Ishikawa (cell line): ENCODE measurements around the gene UBE4B.

Source experiments
- CEBPB ChIP-seq: IDR thresholded peaks from 2 replicates; pipeline ENCODE4 v1.6.1; 2012
- CREB1 ChIP-seq: IDR thresholded peaks from 2 replicates; pipeline ENCODE4 v1.6.1; 2012; ENCODE audit warnings: low read depth
- EGR1 ChIP-seq: IDR thresholded peaks from 2 replicates; pipeline ENCODE4 v1.6.1; 2012
- EP300 ChIP-seq: IDR thresholded peaks from 2 replicates; pipeline ENCODE4 v1.6.1; 2012; ENCODE audit warnings: borderline replicate concordance
- FOXM1 ChIP-seq: IDR thresholded peaks from 2 replicates; pipeline ENCODE4 v1.6.1; 2012; ENCODE audit warnings: low read depth, borderline replicate concordance
- MAX ChIP-seq: IDR thresholded peaks from 2 replicates; pipeline ENCODE4 v1.6.1; 2012
- NFIC ChIP-seq: IDR thresholded peaks from 2 replicates; pipeline ENCODE4 v1.6.1; 2012
- RAD21 ChIP-seq: IDR thresholded peaks from 2 replicates; pipeline ENCODE4 v1.6.1; 2012; ENCODE audit warnings: low read depth
- REST ChIP-seq: IDR thresholded peaks from 2 replicates; pipeline ENCODE4 v1.6.1; 2012; ENCODE audit warnings: low read depth, mild to moderate bottlenecking
- TAF1 ChIP-seq: IDR thresholded peaks from 2 replicates; pipeline ENCODE4 v1.6.1; 2012; ENCODE audit warnings: low read depth, mild to moderate bottlenecking
- TCF12 ChIP-seq: IDR thresholded peaks from 2 replicates; pipeline ENCODE4 v1.6.1; 2012; ENCODE audit warnings: low read depth
- TEAD4 ChIP-seq: IDR thresholded peaks from 2 replicates; pipeline ENCODE4 v1.6.1; 2012
- USF1 ChIP-seq: IDR thresholded peaks from 2 replicates; pipeline ENCODE4 v1.6.1; 2012
- YY1 ChIP-seq: IDR thresholded peaks from 2 replicates; pipeline ENCODE4 v1.6.1; 2012; ENCODE audit warnings: low read depth
- ZBTB7A ChIP-seq: IDR thresholded peaks from 2 replicates; pipeline ENCODE4 v1.6.1; 2012; ENCODE audit warnings: low read depth

The UBE4B gene

GRCh38 chr1:10217748-10218441 lies 185.1 kb downstream of the UBE4B start:
- TF ChIP-seq REST (no peak), YY1 (no peak), RAD21 (no peak), EP300 (no peak), FOXM1 (no peak), TAF1 (no peak), TCF12 (no peak), NFIC (no peak), CREB1 (no peak), MAX (no peak), USF1 (no peak), CEBPB (no peak), ZBTB7A (no peak), EGR1 (no peak), TEAD4 (no peak)

- no peak for TF ChIP-seq EP300
- TF ChIP-seq YY1: no peak
- TF ChIP-seq EGR1: no peak
- no peak for TF ChIP-seq TCF12
- no peak for TF ChIP-seq FOXM1
Observed at GRCh38 chr1:10220200-10220599, 187.4 kb downstream of the UBE4B start.

GRCh38 chr1:10225573-10225972 lies 192.8 kb downstream of the UBE4B start:
- TF ChIP-seq TEAD4 (no peak), CEBPB (no peak), CREB1 (no peak), TCF12 (no peak), NFIC (no peak), EGR1 (no peak), MAX (no peak), RAD21 (no peak), USF1 (no peak), ZBTB7A (no peak), YY1 (no peak), FOXM1 (no peak), TAF1 (no peak)

- TF ChIP-seq TAF1 (no peak), CEBPB (no peak), NFIC (no peak), FOXM1 (no peak), EGR1 (no peak), TCF12 (no peak), USF1 (no peak), REST (no peak), TEAD4 (no peak), RAD21 (no peak), ZBTB7A (no peak), MAX (no peak), YY1 (no peak), CREB1 (no peak), EP300 (no peak)
Observed at GRCh38 chr1:10228528-10228927, 195.8 kb downstream of the UBE4B start.

- no peak for TF ChIP-seq EGR1
Observed at GRCh38 chr1:10229903-10230302, 197.1 kb downstream of the UBE4B start.
